K562 (cell line): ENCODE data around the gene ALG11. TPM values are rescaled to one million over a fixed set of nuclear protein-coding genes. Genes with fewer than 3 reads are reported as not detected.

ENCODE experiments used
- CC2D1A ChIP-seq: fragments of 450-650 bp; IDR thresholded peaks from 2 replicates; pipeline ENCODE4 v1.6.1; 2017; ENCODE audit warnings: mild to moderate bottlenecking
- CHD2 ChIP-seq: IDR thresholded peaks from 2 replicates; pipeline ENCODE4 v1.6.1; 2011; ENCODE audit warnings: low read depth, low read length
- FOXJ3 ChIP-seq: sonication (generic); formaldehyde crosslinking; IDR thresholded peaks from 2 replicates; pipeline ENCODE4 v1.4.0; 2020; ENCODE audit warnings: mild to moderate bottlenecking, missing genetic modification reagents
- FOXK2 ChIP-seq, 2 experiments: fragments of 450-650 bp; IDR thresholded peaks in 1 of 2; conservative IDR thresholded peaks in 1 of 2; 2 replicates each; pipeline ENCODE4 v1.6.1; 2016; ENCODE audit warnings: low read depth in 2 of 2, mild to moderate bottlenecking in 1 of 2
- KLF16 ChIP-seq: IDR thresholded peaks from 2 replicates; pipeline ENCODE4 v1.6.1; 2016; ENCODE audit warnings: antibody characterized with exemption
- MAFK ChIP-seq: IDR thresholded peaks from 2 replicates; pipeline ENCODE4 v1.6.1; 2011; ENCODE audit warnings: low read length, improper control_type of control experiment
- NFRKB ChIP-seq: fragments of 450-650 bp; IDR thresholded peaks from 2 replicates; pipeline ENCODE4 v1.6.1; 2016; ENCODE audit warnings: low read depth
- SP2 ChIP-seq: IDR thresholded peaks from 2 replicates; pipeline ENCODE4 v1.6.1; 2011; ENCODE audit warnings: mild to moderate bottlenecking, low read depth, low read length, moderate library complexity; ENCODE audit not compliant: poor library complexity, severe bottlenecking; ENCODE audit errors: extremely low read depth
- STAT5A ChIP-seq: IDR thresholded peaks from 2 replicates; pipeline ENCODE4 v1.6.1; 2012; ENCODE audit warnings: low read length, inconsistent platforms, borderline replicate concordance
- U2AF1 ChIP-seq: fragments of 200-400 bp; formaldehyde crosslinking; optimal IDR thresholded peaks from 2 replicates; pipeline ENCODE3; 2017; ENCODE audit warnings: mild to moderate bottlenecking, low read depth, low read length, moderate library complexity
- ZBTB7A ChIP-seq: IDR thresholded peaks from 2 replicates; pipeline ENCODE4 v1.6.1; 2011; ENCODE audit warnings: low read depth, mild to moderate bottlenecking, low read length, moderate library complexity, borderline replicate concordance; ENCODE audit not compliant: control insufficient read depth
- ZNF12 ChIP-seq: sonication (generic); formaldehyde crosslinking; IDR thresholded peaks from 2 replicates; pipeline ENCODE4 v1.4.0; 2020; ENCODE audit warnings: mild to moderate bottlenecking, missing genetic modification reagents
- ZNF121 ChIP-seq: sonication (generic); formaldehyde crosslinking; conservative IDR thresholded peaks from 2 replicates; pipeline ENCODE4 v1.8.0; 2022; ENCODE audit warnings: missing genetic modification reagents
- ZNF707 ChIP-seq: fragments of 250-450 bp; sonication (Bioruptor Pico); conservative IDR thresholded peaks from 2 replicates; pipeline ENCODE4 v1.8.0; 2022; ENCODE audit warnings: inconsistent platforms, mild to moderate bottlenecking, moderate library complexity
- ZSCAN29 ChIP-seq: fragments of 450-650 bp; IDR thresholded peaks from 2 replicates; pipeline ENCODE4 v1.6.1; 2017
- polyA plus RNA-seq, 8 experiments: library from polyadenylated mRNA; depleted of rRNA in 4 of 8; stranded (reverse) in 5 of 8; unstranded in 3 of 8; fragments of >200 nt; fragmentation: Nextera tagmentation in 2 of 8; fragmentation: Illumina TruSeq in 1 of 8; extraction: Ambion mirVana in 2 of 8; extraction: Trizol in 1 of 8; gene quantifications; 2 replicates each; pipeline versions ENCODE4 v1.2.1 to v1.2.3, GENCODE V29; 2011 to 2014; ENCODE audit warnings: inconsistent platforms in 1 of 8, missing spikeins in 1 of 8
- total RNA-seq, 7 experiments: library from RNA; depleted of rRNA in 6 of 7; stranded (reverse); fragments of >200 nt in 6 of 7; fragmentation: Illumina TruSeq in 2 of 7; extraction: Trizol in 2 of 7; gene quantifications; 2 replicates each; pipeline versions ENCODE4 v1.2.1 to v1.2.3, GENCODE V29; 2011 to 2021; ENCODE audit warnings: low replicate concordance in 1 of 7
- TF ChIP-seq, protein P1 (sequence below): fragments of 450-650 bp; formaldehyde crosslinking; IDR thresholded peaks from 2 replicates; pipeline ENCODE4 v1.4.0; 2020; ENCODE audit warnings: mild to moderate bottlenecking, moderate library complexity
- TF ChIP-seq, protein P2 (sequence below): fragments of 250-450 bp; sonication (Bioruptor Pico); IDR thresholded peaks from 2 replicates; pipeline ENCODE4 v1.5.0; 2021; ENCODE audit warnings: mild to moderate bottlenecking, borderline replicate concordance
- TF ChIP-seq, protein P3 (sequence below): sonication (generic); formaldehyde crosslinking; IDR thresholded peaks from 2 replicates; pipeline ENCODE4 v1.9.0; 2022; ENCODE audit warnings: mild to moderate bottlenecking, missing genetic modification reagents
- TF ChIP-seq, protein P4 (sequence below): fragments of 450-650 bp; IDR thresholded peaks from 2 replicates; pipeline ENCODE4 v1.7.0; 2016; ENCODE audit warnings: borderline replicate concordance
- TF ChIP-seq, protein P5 (sequence below): fragments of 250-450 bp; sonication (Bioruptor Pico); IDR thresholded peaks from 2 replicates; pipeline ENCODE4 v1.8.0; 2021; ENCODE audit warnings: borderline replicate concordance, mild to moderate bottlenecking, moderate library complexity; ENCODE audit not compliant: poor library complexity, severe bottlenecking
- TF ChIP-seq, protein P6 (sequence below): fragments of 450-650 bp; IDR thresholded peaks from 2 replicates; pipeline ENCODE4 v1.6.1; 2016

ALG11 gene
- total and polyA plus RNA-seq, 9 of the 15 experiments (the other 6 are each of a cell fraction or from before 2014, with no cell fraction given) = 7.3 to 19.2 (median 16.3) TPM

DNA sequence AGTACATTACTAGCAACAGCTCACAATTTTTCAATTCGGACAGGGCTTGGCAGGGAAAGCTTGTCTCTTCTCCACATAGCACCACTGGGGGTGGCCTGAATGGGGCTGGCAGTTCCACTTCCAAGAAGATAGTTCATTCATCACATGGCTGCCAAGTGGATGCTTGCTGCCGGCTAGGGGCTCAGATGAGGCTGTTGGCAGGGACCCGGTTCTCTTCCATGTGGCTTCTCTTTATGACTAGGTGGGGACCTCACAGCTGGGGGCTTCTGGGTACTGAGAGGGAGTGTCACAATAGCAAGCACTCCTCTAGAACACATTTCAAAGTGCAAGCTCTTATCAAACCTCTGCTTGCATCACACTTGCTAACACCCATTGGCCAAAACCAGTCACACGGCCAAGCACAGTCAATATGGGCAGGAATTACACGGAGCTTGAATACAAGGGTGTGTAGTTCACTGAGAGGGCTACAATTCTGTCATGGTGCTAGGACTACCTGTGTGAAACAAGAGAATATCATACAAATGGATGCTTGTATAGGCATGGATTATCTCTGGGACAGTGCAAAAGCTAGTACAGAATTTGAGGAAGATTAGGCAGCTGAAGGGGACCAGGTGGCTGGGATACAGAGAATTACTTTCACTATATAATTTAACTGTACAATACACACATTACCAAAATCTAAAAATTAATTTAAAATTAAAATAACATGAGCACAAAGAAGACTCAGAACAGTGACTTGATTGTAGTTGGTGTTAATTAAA lies 33.2 kb upstream of the ALG11 start (continued):
- TF ChIP-seq MAFK (no peak), U2AF1 (no peak), NFRKB (0 out of 2 replicates have a peak, but pooled peaks have one; percentile 45), ZSCAN29 (no peak), ZBTB7A (no peak), FOXJ3 (CRISPR knock-in tag) (no peak), ZNF12 (CRISPR knock-in tag) (no peak), ZNF121 (no peak), STAT5A (no peak), ZNF707 (no peak), SP2 (no peak), KLF16 (no peak), CC2D1A (no peak), FOXK2 (conservative IDR thresholded peaks at IDR 0.05 in 1 of 2, IDR thresholded peaks at IDR 0.05 in 1 of 2; ENCODE audit: low read depth in 2 of 2) (peak; percentile 66 to 70; a peak in 3 of 4 replicates), CHD2 (no peak)
- TF ChIP-seq, protein P1, sequence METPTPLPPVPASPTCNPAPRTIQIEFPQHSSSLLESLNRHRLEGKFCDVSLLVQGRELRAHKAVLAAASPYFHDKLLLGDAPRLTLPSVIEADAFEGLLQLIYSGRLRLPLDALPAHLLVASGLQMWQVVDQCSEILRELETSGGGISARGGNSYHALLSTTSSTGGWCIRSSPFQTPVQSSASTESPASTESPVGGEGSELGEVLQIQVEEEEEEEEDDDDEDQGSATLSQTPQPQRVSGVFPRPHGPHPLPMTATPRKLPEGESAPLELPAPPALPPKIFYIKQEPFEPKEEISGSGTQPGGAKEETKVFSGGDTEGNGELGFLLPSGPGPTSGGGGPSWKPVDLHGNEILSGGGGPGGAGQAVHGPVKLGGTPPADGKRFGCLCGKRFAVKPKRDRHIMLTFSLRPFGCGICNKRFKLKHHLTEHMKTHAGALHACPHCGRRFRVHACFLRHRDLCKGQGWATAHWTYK (CRISPR knock-in tag) = no peak
- TF ChIP-seq, protein P2, sequence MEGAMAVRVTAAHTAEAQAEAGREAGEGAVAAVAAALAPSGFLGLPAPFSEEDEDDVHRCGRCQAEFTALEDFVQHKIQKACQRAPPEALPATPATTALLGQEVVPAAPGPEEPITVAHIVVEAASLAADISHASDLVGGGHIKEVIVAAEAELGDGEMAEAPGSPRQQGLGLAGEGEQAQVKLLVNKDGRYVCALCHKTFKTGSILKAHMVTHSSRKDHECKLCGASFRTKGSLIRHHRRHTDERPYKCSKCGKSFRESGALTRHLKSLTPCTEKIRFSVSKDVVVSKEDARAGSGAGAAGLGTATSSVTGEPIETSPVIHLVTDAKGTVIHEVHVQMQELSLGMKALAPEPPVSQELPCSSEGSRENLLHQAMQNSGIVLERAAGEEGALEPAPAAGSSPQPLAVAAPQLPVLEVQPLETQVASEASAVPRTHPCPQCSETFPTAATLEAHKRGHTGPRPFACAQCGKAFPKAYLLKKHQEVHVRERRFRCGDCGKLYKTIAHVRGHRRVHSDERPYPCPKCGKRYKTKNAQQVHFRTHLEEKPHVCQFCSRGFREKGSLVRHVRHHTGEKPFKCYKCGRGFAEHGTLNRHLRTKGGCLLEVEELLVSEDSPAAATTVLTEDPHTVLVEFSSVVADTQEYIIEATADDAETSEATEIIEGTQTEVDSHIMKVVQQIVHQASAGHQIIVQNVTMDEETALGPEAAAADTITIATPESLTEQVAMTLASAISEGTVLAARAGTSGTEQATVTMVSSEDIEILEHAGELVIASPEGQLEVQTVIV (CRISPR knock-in tag) = no peak
- TF ChIP-seq, protein P3, sequence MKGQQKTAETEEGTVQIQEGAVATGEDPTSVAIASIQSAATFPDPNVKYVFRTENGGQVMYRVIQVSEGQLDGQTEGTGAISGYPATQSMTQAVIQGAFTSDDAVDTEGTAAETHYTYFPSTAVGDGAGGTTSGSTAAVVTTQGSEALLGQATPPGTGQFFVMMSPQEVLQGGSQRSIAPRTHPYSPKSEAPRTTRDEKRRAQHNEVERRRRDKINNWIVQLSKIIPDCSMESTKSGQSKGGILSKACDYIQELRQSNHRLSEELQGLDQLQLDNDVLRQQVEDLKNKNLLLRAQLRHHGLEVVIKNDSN (CRISPR knock-in tag) = peak; percentile 97
- TF ChIP-seq, protein P4, sequence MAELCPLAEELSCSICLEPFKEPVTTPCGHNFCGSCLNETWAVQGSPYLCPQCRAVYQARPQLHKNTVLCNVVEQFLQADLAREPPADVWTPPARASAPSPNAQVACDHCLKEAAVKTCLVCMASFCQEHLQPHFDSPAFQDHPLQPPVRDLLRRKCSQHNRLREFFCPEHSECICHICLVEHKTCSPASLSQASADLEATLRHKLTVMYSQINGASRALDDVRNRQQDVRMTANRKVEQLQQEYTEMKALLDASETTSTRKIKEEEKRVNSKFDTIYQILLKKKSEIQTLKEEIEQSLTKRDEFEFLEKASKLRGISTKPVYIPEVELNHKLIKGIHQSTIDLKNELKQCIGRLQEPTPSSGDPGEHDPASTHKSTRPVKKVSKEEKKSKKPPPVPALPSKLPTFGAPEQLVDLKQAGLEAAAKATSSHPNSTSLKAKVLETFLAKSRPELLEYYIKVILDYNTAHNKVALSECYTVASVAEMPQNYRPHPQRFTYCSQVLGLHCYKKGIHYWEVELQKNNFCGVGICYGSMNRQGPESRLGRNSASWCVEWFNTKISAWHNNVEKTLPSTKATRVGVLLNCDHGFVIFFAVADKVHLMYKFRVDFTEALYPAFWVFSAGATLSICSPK = no peak
- TF ChIP-seq, protein P5, sequence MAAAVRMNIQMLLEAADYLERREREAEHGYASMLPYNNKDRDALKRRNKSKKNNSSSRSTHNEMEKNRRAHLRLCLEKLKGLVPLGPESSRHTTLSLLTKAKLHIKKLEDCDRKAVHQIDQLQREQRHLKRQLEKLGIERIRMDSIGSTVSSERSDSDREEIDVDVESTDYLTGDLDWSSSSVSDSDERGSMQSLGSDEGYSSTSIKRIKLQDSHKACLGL (CRISPR knock-in tag) = no peak
- TF ChIP-seq, protein P6, sequence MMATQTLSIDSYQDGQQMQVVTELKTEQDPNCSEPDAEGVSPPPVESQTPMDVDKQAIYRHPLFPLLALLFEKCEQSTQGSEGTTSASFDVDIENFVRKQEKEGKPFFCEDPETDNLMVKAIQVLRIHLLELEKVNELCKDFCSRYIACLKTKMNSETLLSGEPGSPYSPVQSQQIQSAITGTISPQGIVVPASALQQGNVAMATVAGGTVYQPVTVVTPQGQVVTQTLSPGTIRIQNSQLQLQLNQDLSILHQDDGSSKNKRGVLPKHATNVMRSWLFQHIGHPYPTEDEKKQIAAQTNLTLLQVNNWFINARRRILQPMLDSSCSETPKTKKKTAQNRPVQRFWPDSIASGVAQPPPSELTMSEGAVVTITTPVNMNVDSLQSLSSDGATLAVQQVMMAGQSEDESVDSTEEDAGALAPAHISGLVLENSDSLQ = no peak; the same call in 1 of the 2 replicates
